ENCODE results near the gene CELF1. TPM values are rescaled to one million over a fixed set of nuclear protein-coding genes. Genes with fewer than 3 reads are reported as not detected.

CELF1 gene
- total RNA-seq, 6 experiments from 2014 or later, result 66.3 to 86.5 (median 71.7) TPM

DNA sequence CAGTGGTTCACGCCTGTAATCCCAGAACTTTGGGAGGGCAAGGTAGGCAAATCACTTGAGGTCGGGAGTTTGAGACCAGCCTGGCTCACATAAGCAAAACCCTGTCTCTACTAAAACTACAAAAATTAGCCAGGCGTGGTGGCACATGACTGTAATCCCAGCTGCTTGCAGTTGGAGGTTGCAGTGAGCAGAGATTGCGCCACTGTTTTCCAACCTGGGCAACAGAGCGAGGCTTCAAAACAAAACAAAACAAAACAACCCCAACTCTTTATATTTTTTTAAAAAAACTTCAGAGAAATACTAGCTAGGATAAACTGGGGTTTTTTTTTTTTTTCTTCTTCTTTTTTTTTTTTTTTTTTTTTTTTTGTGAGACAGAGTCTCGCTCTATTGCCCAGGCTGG, 72.2 kb downstream of the CELF1 start:
- ATAC-seq, result peak; percentile 58 to 79 (median 64)
- 54% methylated on average over 5 of the region's 6 CpGs for WGBS (ENCODE audit: insufficient coverage, low coverage, low lambda C conversion rate, missing lambda C conversion rate)
- intact Hi-C loops (cut with DNase I), result no loop called here

DNA sequence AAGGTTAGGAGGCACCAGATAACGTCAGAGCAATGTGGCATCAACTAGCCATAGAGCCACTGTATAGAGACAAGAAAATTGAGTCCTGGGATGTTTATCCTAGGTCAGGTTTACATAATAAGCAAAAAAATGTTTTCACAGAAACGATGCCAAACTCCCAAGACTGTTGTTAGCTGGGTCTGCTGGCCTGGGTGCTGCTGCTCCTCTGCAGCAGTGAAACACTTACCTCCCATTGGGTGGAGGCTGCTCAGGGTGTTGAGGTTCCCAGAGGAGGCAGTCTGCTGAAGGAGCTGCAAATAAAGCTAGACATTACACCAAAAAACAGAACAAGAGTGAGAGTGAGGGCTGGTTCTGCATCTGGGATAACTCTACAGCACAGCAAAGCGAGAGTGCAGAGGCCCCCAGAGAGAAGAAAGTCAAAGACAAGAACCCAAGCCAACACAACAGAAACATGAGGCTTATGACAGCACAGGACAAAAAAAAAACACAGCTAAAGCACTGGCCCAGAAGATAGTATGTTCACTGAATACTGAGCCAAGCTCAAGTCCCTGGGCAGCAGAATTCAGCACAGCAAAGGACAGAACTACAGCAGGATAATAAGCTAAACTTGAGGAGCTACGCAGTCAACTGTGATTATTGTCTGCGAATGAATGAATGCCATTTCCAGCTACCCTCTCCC, 74.1 kb downstream of the CELF1 start:
- Histone ChIP-seq H3K27ac (no peak overlapping the region), H3K36me3 (peaks cover 21 to 99% (median 67%) of the 10 kb centered on the region in 4 donors), H3K9me3 (no peaks in the 10 kb centered on the region), H3K4me1 (no peaks in the 10 kb centered on the region), H3K27me3 (no peaks in the 10 kb centered on the region), H3K4me3 (no peak overlapping the region)
- WGBS (ENCODE audit: insufficient coverage, low coverage, low lambda C conversion rate, missing lambda C conversion rate), result 63% methylated on average over 4 of the region's 5 CpGs
- DNase-seq, result no peak
- ATAC-seq, result no peak
- TF ChIP-seq POLR2A (IDR thresholded peaks at IDR 0.05), result no peak
- no peak for TF ChIP-seq CTCF (IDR thresholded peaks at IDR 0.05)
- intact Hi-C loops (cut with DNase I), result no loop called here

More for the DNA sequence above, 72.2 kb downstream of the CELF1 start:
- peak in 2 of 4 donors; percentile 5 to 12 for TF ChIP-seq CTCF (IDR thresholded peaks at IDR 0.05)
- no peak for TF ChIP-seq POLR2A (IDR thresholded peaks at IDR 0.05)
- DNase-seq, result no peak
- H3K27ac ChIP-seq, result peak overlapping the region in 1 of 3 donors; percentile 17
- no peak overlapping the region for H3K4me3 ChIP-seq
- H3K9me3 ChIP-seq, result no peaks in the 10 kb centered on the region
- no peaks in the 10 kb centered on the region for H3K27me3 ChIP-seq
- no peaks in the 10 kb centered on the region for H3K4me1 ChIP-seq
- peaks cover 17 to 97% (median 69%) of the 10 kb centered on the region in 4 donors for H3K36me3 ChIP-seq

DNA sequence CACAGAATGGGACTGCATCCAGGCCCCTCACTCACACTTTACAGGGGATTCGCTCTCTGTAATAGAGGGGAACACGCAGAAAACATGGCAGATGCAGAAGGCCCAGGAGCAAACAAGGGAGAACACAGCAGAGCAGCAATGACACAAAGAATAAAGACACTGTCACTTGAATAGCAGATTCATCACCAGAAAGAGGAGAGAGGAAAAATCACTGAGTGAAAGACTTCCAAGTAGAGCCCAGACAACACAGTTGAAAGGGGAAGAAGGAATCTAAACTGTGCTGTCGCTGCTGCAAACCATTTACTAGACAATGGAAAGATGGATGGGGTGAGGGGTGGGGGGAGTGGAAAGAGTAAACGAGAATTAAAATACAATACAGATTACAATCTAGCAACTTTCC, 75.2 kb downstream of the CELF1 start:
- Histone ChIP-seq H3K36me3 (peaks cover 20 to 99% (median 65%) of the 10 kb centered on the region in 4 donors), H3K4me1 (no peaks in the 10 kb centered on the region), H3K4me3 (no peak overlapping the region), H3K27me3 (no peaks in the 10 kb centered on the region), H3K27ac (no peak overlapping the region), H3K9me3 (no peaks in the 10 kb centered on the region)
- WGBS (ENCODE audit: insufficient coverage, low coverage, low lambda C conversion rate, missing lambda C conversion rate), result 73% methylated on average over 4 of the region's 4 CpGs
- TF ChIP-seq CTCF (IDR thresholded peaks at IDR 0.05) (no peak), POLR2A (IDR thresholded peaks at IDR 0.05) (no peak)
- intact Hi-C loops (cut with DNase I), result no loop called here
- no peak for ATAC-seq
- DNase-seq, result peak in 1 of 3 donors; percentile 11

DNA sequence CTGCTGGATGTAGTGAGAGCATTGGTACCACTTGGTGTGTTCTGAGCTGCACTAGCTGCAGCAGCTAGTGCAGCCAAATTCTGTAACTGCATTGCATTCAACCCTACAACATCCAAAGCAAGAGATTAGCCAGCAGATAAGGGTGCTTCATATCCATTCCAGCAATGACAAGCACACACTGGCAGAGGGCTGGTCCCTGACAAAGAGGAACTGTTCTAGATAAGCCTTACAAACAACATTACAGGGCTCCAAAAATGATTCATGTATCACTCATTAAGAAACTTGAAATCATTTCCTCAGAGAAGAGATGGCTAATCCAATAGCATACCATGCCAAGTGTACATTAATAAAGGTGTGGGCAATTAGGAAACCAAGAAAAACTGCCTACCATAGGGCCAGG, 75.6 kb downstream of the CELF1 start:
- Histone ChIP-seq H3K9me3 (no peaks in the 10 kb centered on the region), H3K4me3 (no peak overlapping the region), H3K27ac (no peak overlapping the region), H3K27me3 (no peaks in the 10 kb centered on the region), H3K36me3 (peaks cover 18 to 99% (median 63%) of the 10 kb centered on the region in 4 donors), H3K4me1 (peaks cover 0 to 2% (median 0%) of the 10 kb centered on the region in 4 donors)
- intact Hi-C loops (cut with DNase I), result no loop called here
- no peak for TF ChIP-seq POLR2A (IDR thresholded peaks at IDR 0.05)
- TF ChIP-seq CTCF (IDR thresholded peaks at IDR 0.05), result no peak
- ATAC-seq (no peak), DNase-seq (peak in 1 of 3 donors; percentile 8)
